Endothelial cell of umbilical vein (primary cell): ENCODE measurements around the gene MVK.

ENCODE experiments used
- CTCF ChIP-seq, 2 donors: IDR thresholded peaks; 1 replicate in 1 of 2; 2 replicates in 1 of 2; pipeline ENCODE4 v1.5.1; 2011; ENCODE audit warnings: low read length in 2 of 2, mild to moderate bottlenecking in 2 of 2, moderate library complexity in 2 of 2, control low read depth in 1 of 2, inconsistent platforms in 1 of 2, low read depth in 1 of 2; ENCODE audit not compliant: insufficient read depth in 1 of 2; ENCODE audit errors: extremely low read depth in 1 of 2
- EZH2 ChIP-seq: IDR thresholded peaks from 2 replicates; pipeline ENCODE4 v1.6.1; 2012; ENCODE audit warnings: borderline replicate concordance, low read depth, mild to moderate bottlenecking, moderate library complexity, low read length, inconsistent platforms; ENCODE audit not compliant: severe bottlenecking
- MYC ChIP-seq: IDR thresholded peaks from one replicate; pipeline ENCODE4 v1.6.1; 2011; ENCODE audit warnings: mild to moderate bottlenecking, low read depth, low read length
- POLR2A ChIP-seq: IDR thresholded peaks from 2 replicates; pipeline ENCODE4 v1.6.1; 2012; ENCODE audit warnings: low read depth, mild to moderate bottlenecking, control low read depth, low read length
- POLR2AphosphoS5 ChIP-seq: IDR thresholded peaks from 2 replicates; pipeline ENCODE4 v1.6.1; 2012; ENCODE audit warnings: low read depth, mild to moderate bottlenecking, control low read depth, low read length, moderate library complexity; ENCODE audit not compliant: insufficient read depth
- TF ChIP-seq, protein P1 (sequence below): IDR thresholded peaks from 2 replicates; pipeline ENCODE4 v1.6.1; 2011; ENCODE audit not compliant: insufficient read depth, insufficient read length

DNA sequence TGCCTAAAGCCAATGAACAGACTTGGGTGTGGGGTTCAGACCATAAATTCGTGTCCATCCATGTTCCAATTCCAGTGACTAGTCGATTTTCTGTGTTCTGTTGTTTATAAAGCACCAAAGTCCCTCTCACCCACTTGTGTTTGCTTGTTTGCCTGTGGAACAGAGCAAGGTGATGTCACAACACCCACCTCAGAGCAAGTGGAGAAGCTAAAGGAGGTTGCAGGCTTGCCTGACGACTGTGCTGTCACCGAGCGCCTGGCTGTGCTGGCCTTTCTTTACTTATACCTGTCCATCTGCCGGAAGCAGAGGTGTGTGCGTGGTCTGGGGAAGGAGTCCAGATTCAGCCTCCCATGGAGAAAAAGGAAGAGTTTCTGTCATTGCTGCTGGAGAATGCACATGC is 6.0 kb downstream of the MVK start:
- TF ChIP-seq POLR2AphosphoS5 (no peak), CTCF (IDR thresholded peaks at IDR 0.05; ENCODE audit: extremely low read depth in 1 of 2, insufficient read depth in 1 of 2, low read depth in 1 of 2, low read length in 2 of 2) (no peak), POLR2A (no peak), EZH2 (no peak), MYC (no peak)
- TF ChIP-seq, protein P1, sequence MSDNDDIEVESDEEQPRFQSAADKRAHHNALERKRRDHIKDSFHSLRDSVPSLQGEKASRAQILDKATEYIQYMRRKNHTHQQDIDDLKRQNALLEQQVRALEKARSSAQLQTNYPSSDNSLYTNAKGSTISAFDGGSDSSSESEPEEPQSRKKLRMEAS, result no peak
